GM19397 (cell line): Measurements from ENCODE around the gene ZNF516.

Experiments used
- ATAC-seq: cut with Tn5 transposase; IDR thresholded peaks from one replicate; pipeline ENCODE4 v1.9.1; 2021; ENCODE audit warnings: mild to moderate bottlenecking, moderate library complexity; ENCODE audit not compliant: unreplicated experiment

ZNF516 gene

GRCh38 chr18:76368976-76369375 lies 126.1 kb downstream of the ZNF516 start:
- no peak for ATAC-seq

GRCh38 chr18:76368271-76368670 lies 126.8 kb downstream of the ZNF516 start:
- ATAC-seq: no peak

- ATAC-seq: no peak
Observed at GRCh38 chr18:76367168-76368125, 127.6 kb downstream of the ZNF516 start.

GRCh38 chr18:76365561-76365960 lies 129.5 kb downstream of the ZNF516 start:
- ATAC-seq: no peak

- ATAC-seq: peak; percentile 81
Observed at GRCh38 chr18:76364282-76365259, 130.5 kb downstream of the ZNF516 start.

- ATAC-seq: no peak
Observed at GRCh38 chr18:76363436-76364120, 131.5 kb downstream of the ZNF516 start.

GRCh38 chr18:76362676-76363075 lies 132.4 kb downstream of the ZNF516 start:
- ATAC-seq: no peak

- no peak for ATAC-seq
Observed at GRCh38 chr18:76361219-76361618, 133.8 kb downstream of the ZNF516 start.

- no peak for ATAC-seq
Observed at GRCh38 chr18:76359909-76360308, 135.1 kb downstream of the ZNF516 start.

GRCh38 chr18:76358774-76359173 lies 136.3 kb downstream of the ZNF516 start:
- ATAC-seq: no peak

GRCh38 chr18:76357585-76358260 lies 137.3 kb downstream of the ZNF516 start:
- ATAC-seq: no peak

GRCh38 chr18:76357174-76357573 lies 137.9 kb downstream of the ZNF516 start:
- ATAC-seq: no peak

- no peak for ATAC-seq
Observed at GRCh38 chr18:76356666-76357065, 138.4 kb downstream of the ZNF516 start.

- ATAC-seq: no peak
Observed at GRCh38 chr18:76354348-76354747, 140.7 kb downstream of the ZNF516 start.

- ATAC-seq: no peak
Observed at GRCh38 chr18:76353500-76353899, 141.5 kb downstream of the ZNF516 start.

GRCh38 chr18:76353046-76353445 lies 142.0 kb downstream of the ZNF516 start:
- no peak for ATAC-seq

GRCh38 chr18:76351961-76352581 lies 143.0 kb downstream of the ZNF516 start:
- ATAC-seq: no peak

GRCh38 chr18:76350134-76351025 lies 144.7 kb downstream of the ZNF516 start:
- ATAC-seq: no peak
